HG03159 (cell line): ENCODE measurements around the gene ZNF398.

Experiments
- ATAC-seq: cut with Tn5 transposase; IDR thresholded peaks from one replicate; pipeline ENCODE4 v1.9.1; 2021; ENCODE audit warnings: mild to moderate bottlenecking, moderate library complexity; ENCODE audit not compliant: unreplicated experiment

Gene ZNF398

DNA sequence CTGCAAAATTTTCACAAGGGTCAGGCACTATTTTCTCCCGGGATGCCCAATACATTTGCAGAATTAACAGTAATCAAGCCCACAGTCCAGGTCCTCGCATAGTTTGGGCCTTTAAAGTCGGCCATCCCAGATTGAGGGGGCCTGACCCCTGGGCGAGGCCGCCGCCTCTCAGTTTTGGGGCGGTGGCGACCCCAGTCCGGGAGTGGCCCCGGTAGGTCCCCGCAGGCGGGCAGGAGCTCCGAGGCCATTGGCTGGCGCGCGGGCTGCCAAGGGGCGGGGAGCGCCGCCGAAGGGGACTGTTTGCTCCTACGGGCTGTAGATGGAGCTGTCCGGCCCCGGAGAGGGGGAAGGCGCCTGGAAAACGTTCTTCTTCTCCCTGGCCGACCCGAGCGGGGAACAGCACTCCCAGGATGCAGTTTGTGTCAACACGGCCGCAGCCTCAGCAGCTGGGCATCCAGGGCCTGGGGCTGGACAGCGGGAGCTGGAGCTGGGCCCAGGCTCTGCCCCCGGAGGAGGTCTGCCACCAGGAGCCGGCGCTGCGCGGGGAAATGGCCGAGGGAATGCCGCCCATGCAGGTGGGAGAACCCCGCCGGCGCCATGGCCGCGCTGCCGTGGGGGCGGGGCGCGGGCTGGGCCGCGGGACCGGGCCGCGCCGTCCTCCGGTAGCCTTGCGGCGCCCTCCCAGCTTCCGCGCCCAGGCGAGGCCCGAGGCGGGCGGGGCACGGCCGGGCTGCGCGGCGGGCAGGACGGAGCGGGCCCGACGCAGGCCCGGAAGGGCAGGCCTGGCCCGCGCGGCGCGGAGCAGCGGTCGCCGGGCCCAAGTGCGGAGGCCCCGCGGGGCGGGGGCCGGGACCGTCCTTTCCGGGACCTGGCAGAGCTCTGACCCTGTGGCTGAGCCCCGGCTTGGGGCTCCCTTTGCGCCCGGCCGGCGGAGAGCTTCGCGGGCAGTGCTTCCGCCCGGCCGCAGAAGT is 48.2 kb downstream of the ZNF398 start, which contains the start of gene ZNF282:
ZNF282 (plus strand) TSS at position 367 of the 971 bp plus-strand sequence; CDS start at position 411, 44 bp downstream.
- ATAC-seq: peak; percentile 92

DNA sequence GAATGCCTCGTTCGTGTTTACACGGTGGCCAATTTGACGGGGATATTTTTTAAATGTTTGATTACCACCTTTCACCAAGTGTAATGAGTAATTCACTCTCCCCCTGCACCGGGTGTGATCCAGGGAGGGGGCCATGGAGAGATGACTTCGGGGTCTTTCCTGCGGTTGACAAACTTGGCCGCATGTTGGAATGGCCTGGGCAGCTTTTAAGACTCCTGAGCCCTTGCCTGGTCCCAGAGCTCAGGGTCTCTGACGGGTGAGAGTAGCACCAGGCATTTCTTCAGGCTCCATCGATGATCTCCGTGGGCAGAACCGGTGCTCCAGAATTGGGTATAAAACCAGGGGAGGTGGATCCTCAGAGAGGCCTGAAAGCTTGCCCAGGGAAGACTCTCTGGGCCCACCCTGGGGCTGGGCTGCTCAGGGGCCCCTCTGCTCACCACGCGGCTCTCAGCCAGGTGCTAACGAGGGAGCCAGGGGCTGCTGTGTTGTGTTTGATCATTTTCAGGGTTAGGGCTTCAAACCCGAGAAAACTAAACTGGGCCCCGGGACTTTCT is 49.0 kb downstream of the ZNF398 start:
- ATAC-seq: peak; percentile 13

DNA sequence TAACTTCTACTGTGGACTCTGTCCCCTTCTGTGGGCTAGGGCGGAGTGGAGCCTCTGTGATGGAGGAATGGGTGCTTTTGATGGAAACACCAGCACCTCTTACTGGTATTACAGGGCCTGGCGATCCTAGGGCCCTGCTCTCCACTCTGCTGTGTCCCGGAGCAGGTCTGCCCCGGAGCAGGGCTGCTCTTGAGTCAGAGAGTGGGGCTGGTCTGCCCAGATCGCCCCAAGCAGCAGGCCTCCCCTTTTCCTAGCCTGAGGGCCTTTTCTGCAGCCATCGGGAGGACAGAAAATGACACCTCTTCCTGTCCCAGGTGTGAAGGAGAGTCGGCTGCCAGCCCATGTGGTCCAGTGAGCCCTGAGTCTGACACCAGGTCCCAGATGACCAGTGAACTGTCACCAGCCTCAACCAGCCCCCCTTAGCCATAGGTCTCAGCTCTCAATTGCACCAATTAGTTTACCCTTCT is 49.5 kb downstream of the ZNF398 start:
- peak; percentile 13 for ATAC-seq

- no peak for ATAC-seq
Observed at GRCh38 chr7:149197675-149198074, 50.4 kb downstream of the ZNF398 start.

DNA sequence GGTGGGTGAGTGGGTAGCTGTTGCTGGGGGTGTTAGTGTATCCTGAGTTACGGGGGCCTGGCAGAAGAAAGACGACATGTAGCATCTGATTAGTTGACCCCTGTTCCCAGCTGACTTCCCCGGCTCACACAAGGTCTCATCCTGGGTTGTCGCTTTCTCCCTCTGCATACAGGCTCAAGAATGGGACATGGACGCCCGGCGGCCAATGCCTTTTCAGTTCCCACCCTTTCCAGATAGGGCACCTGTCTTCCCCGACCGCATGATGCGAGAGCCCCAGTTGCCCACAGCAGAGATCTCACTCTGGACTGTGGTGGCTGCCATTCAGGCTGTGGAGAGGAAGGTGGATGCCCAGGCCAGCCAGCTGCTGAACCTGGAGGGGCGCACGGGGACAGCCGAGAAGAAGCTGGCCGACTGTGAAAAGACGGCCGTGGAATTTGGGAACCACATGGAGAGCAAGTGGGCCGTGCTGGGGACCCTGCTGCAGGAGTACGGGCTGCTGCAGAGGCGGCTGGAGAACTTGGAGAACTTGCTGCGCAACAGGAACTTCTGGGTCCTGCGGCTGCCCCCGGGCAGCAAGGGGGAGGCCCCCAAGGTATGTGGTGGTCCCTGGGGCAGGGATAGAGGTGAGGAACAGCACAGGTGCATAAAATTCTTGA is 51.0 kb downstream of the ZNF398 start:
- ATAC-seq: no peak

- no peak for ATAC-seq
Observed at GRCh38 chr7:149199234-149199995, 52.2 kb downstream of the ZNF398 start.

- ATAC-seq: no peak
Observed at GRCh38 chr7:149202831-149203231, 55.6 kb downstream of the ZNF398 start.

DNA sequence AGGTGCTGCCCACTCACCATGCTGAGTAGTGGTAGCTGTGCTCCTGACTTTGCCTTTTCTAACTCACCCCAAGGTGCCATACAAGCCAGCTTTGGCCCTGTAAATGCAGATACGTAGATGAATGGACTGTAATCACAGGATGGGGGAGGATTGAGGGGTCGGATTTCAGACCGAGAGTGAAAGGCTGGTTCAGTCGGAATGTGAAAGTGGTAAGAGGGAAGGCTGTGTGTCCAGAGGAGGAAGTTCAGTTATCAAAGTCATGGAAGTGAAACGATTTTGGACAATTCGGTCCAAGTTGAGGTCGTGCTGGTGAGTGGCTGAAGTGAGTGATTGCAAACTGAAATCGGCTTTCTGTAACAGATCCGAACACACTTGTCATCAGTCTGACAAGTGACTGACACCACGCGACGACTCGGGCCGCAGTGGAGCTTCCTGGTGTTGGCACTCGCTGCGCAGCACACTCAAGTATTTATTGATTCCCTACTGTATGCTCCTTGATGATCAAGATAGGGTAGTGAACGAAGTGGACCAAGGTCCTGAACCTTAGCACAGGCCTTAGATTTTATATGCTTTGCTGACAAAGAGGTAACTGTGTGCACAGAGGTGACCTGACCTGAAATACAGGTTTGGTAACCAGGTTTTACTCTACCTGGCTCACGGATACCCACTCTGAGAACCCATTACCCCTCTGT is 58.6 kb downstream of the ZNF398 start:
- no peak for ATAC-seq

DNA sequence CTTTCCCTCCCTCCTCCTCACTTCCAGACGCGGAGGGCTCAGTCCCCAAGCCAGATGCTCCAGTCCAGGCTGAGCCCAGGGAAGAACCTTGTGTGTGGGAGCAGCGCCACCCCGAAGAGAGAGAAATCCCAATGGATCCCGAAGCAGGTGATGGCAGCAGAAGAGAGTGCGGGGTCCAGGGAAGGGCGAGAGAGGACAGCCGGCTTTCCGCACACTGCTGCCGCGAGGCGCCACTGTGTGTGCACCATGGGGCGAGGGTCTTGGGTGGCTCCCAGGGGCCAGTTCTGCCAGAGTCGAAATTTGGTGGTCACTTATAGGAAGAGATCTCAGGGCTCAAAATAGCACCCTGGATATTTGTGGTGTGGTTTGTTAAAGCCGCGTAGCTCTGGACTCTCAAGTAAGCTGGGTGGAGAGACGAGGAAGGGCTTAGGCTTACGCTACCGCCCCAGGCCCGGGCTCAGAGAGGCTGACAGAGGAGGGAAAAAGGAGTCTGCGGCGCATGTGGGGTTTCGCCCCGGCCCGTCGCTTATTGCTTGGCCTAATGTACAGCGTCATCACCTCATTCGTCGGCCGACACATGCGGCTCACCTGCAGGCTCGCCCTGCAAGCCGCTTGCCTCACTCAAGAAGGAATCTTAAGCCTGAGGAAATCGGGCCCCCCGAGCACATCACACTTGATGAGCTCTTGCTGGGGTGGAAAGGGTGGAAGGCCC is 60.2 kb downstream of the ZNF398 start:
- ATAC-seq: no peak

- no peak for ATAC-seq
Observed at GRCh38 chr7:149209518-149210269, 62.4 kb downstream of the ZNF398 start.

GRCh38 chr7:149210551-149210950 is 63.3 kb downstream of the ZNF398 start:
- ATAC-seq: no peak

DNA sequence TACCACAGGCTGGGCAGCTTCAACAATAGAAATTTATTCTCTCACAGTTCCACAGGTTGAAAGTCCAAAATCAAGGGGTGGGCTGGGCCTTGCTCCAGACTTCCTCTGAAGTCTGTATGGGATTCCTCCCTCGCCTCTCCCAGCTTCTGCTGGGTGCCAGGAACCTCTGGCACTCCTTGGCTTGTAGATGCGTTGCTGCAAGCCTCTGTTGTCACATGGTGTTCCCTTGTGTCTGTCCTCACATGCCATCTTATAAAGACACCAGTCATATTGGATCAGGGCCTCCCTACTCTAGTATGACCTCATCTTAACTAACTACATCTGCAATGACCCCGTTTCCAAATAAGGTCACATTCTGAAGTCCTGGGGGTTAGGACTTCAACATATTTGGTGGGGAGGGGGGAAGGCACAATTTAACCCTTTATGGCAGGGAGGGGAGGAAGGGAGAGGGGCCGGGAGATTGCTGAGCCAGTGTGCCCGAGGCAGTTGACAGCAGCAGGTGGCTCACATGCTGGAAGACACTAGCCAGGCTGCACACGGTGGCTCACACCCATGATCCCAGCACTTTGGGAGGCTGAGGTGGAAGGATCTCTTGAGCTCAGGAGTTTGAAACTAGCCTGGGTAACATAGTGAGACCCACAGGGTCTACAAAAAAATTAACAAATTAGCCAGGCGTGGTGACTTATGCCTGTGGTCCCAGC is 66.9 kb downstream of the ZNF398 start:
- no peak for ATAC-seq

GRCh38 chr7:149216402-149216801 is 69.1 kb downstream of the ZNF398 start:
- ATAC-seq: no peak

GRCh38 chr7:149217570-149217969 is 70.3 kb downstream of the ZNF398 start:
- no peak for ATAC-seq

GRCh38 chr7:149218469-149219420 is 71.5 kb downstream of the ZNF398 start:
- ATAC-seq: no peak

DNA sequence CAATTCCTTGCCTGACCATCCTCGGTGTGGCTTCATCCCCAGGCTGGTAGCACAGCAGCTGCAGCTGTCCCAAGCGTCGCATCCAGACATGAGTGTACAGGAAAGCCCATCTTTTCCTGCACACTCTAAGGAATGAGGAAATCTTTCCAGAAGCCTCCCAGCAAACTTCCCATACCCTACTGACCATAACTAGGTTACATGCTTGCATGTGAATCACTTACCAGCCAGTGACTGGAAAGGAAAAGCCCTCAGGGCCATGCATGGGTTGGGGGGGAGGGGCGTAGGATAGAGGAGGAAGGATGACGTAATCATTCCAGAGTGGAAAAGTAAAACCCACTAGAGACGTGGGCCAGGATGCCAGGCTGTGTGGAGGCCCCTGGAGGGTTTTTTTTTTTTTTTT is 73.3 kb downstream of the ZNF398 start:
- no peak for ATAC-seq

DNA sequence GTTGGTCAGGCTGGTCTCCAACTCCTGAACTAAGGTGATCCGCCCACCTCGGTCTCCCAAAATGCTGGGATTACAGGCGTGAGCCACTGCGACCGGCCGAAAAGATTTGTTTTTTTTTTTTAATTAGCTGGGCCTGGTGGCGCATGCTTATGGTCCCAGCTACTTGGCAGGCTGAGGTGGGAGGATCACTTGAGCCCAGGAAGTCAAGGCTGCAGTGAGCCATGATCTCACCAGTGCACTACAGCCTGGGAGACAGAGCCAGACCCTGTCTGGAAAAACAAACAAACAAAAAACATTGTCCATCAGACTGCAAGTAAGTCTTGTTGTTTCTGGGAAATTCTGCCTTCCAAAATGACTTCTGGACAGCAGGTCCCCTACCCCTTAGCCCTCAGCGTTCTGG is 75.9 kb downstream of the ZNF398 start:
- ATAC-seq: no peak
